Measurements from ENCODE around the gene CPAMD8.

The CPAMD8 gene

GRCh38 chr19:16867211-16867610, 159.4 kb downstream of the CPAMD8 start:
- H3K4me3 ChIP-seq (ENCODE audit: insufficient read depth in 1 of 2, low read depth in 1 of 2, low read length in 2 of 2) = no peak overlapping the region
- no peak overlapping the region for H4K8ac ChIP-seq (ENCODE audit: low read length)
- H3K27me3 ChIP-seq (ENCODE audit: control insufficient read depth in 1 of 2, insufficient read depth in 1 of 2, low read length in 2 of 2) = no peaks in the 10 kb centered on the region
- H3K79me1 ChIP-seq (replicated peaks; ENCODE audit: low read length, poor library complexity, severe bottlenecking) = peaks cover 48% of the 10 kb centered on the region
- H3K23ac ChIP-seq (ENCODE audit: low read length in 2 of 2) = no peak overlapping the region
- H2BK5ac ChIP-seq (ENCODE audit: low read depth, low read length, poor library complexity, severe bottlenecking) = no peak overlapping the region
- no peak overlapping the region for H3K14ac ChIP-seq (ENCODE audit: low read length in 2 of 2)
- H3K9me3 ChIP-seq (ENCODE audit: control insufficient read depth, low read length) = no peaks in the 10 kb centered on the region
- no peak overlapping the region for H3K9ac ChIP-seq (ENCODE audit: low read length)
- no peak overlapping the region for H2BK15ac ChIP-seq (ENCODE audit: low read depth, poor library complexity, severe bottlenecking)
- H3K4ac ChIP-seq (ENCODE audit: low read depth in 1 of 2, low read length in 2 of 2) = no peak overlapping the region
- no peak overlapping the region for H3K4me2 ChIP-seq (ENCODE audit: low read length, poor library complexity, severe bottlenecking)
- no peak overlapping the region for H4K91ac ChIP-seq (ENCODE audit: low read length)
- no peak for DNase-seq
- WGBS = 90% methylated on average over 10 of the region's 10 CpGs
- H3K18ac ChIP-seq (ENCODE audit: low read depth in 1 of 2, low read length in 2 of 2) = no peak overlapping the region
- peaks cover 6% of the 10 kb centered on the region for H3K4me1 ChIP-seq (ENCODE audit: control insufficient read depth, insufficient read depth, low read depth, low read length)
- H3K27ac ChIP-seq (ENCODE audit: low read length, poor library complexity, severe bottlenecking) = no peak overlapping the region
- H2BK12ac ChIP-seq (ENCODE audit: low read length in 2 of 2) = no peak overlapping the region
- H2AK5ac ChIP-seq (ENCODE audit: low read length, severe bottlenecking) = no peak overlapping the region
- H2AFZ ChIP-seq (ENCODE audit: low read depth, low read length) = no peak overlapping the region
- peaks cover 82 to 95% of the 10 kb centered on the region in 2 experiments for H3K36me3 ChIP-seq (ENCODE audit: control insufficient read depth in 1 of 2, insufficient read depth in 2 of 2, low read depth in 1 of 2, low read length in 2 of 2)
- H2BK120ac ChIP-seq (ENCODE audit: low read depth, low read length) = no peak overlapping the region

- H3K9me3 ChIP-seq (ENCODE audit: control insufficient read depth, low read length) = no peaks in the 10 kb centered on the region
- H3K27ac ChIP-seq (ENCODE audit: low read length, poor library complexity, severe bottlenecking) = no peak overlapping the region
- peaks cover 38% of the 10 kb centered on the region for H3K79me1 ChIP-seq (replicated peaks; ENCODE audit: low read length, poor library complexity, severe bottlenecking)
- H3K27me3 ChIP-seq (ENCODE audit: control insufficient read depth in 1 of 2, insufficient read depth in 1 of 2, low read length in 2 of 2) = no peaks in the 10 kb centered on the region
- H3K36me3 ChIP-seq (ENCODE audit: control insufficient read depth in 1 of 2, insufficient read depth in 2 of 2, low read depth in 1 of 2, low read length in 2 of 2) = peaks cover 77 to 80% of the 10 kb centered on the region in 2 experiments
- H3K23ac ChIP-seq (ENCODE audit: low read length in 2 of 2) = no peak overlapping the region
- H3K4ac ChIP-seq (ENCODE audit: low read depth in 1 of 2, low read length in 2 of 2) = no peak overlapping the region
- DNase-seq = no peak
- H3K4me3 ChIP-seq (ENCODE audit: insufficient read depth in 1 of 2, low read depth in 1 of 2, low read length in 2 of 2) = no peak overlapping the region
- H2AFZ ChIP-seq (ENCODE audit: low read depth, low read length) = no peak overlapping the region
- H3K4me2 ChIP-seq (ENCODE audit: low read length, poor library complexity, severe bottlenecking) = no peak overlapping the region
- H4K91ac ChIP-seq (ENCODE audit: low read length) = no peak overlapping the region
- no peak overlapping the region for H3K18ac ChIP-seq (ENCODE audit: low read depth in 1 of 2, low read length in 2 of 2)
- no peak overlapping the region for H2BK120ac ChIP-seq (ENCODE audit: low read depth, low read length)
- H2BK12ac ChIP-seq (ENCODE audit: low read length in 2 of 2) = no peak overlapping the region
- no peak overlapping the region for H3K9ac ChIP-seq (ENCODE audit: low read length)
- H2BK15ac ChIP-seq (ENCODE audit: low read depth, poor library complexity, severe bottlenecking) = no peak overlapping the region
- peak overlapping the region; percentile 61 for H4K8ac ChIP-seq (ENCODE audit: low read length)
- 98% methylated on average over 8 of the region's 10 CpGs for WGBS
- peaks cover 6% of the 10 kb centered on the region for H3K4me1 ChIP-seq (ENCODE audit: control insufficient read depth, insufficient read depth, low read depth, low read length)
- H3K14ac ChIP-seq (ENCODE audit: low read length in 2 of 2) = no peak overlapping the region
- H2BK5ac ChIP-seq (ENCODE audit: low read depth, low read length, poor library complexity, severe bottlenecking) = no peak overlapping the region
- H2AK5ac ChIP-seq (ENCODE audit: low read length, severe bottlenecking) = no peak overlapping the region
Measured at GRCh38 chr19:16862826-16863415, 163.7 kb downstream of the CPAMD8 start.

GRCh38 chr19:16861834-16862233, 164.8 kb downstream of the CPAMD8 start:
- Histone ChIP-seq H3K18ac (ENCODE audit: low read depth in 1 of 2, low read length in 2 of 2) (no peak overlapping the region), H3K27me3 (ENCODE audit: control insufficient read depth in 1 of 2, insufficient read depth in 1 of 2, low read length in 2 of 2) (no peaks in the 10 kb centered on the region), H3K79me1 (replicated peaks; ENCODE audit: low read length, poor library complexity, severe bottlenecking) (peaks cover 33% of the 10 kb centered on the region), H2BK12ac (ENCODE audit: low read length in 2 of 2) (no peak overlapping the region), H2AFZ (ENCODE audit: low read depth, low read length) (no peak overlapping the region), H2BK5ac (ENCODE audit: low read depth, low read length, poor library complexity, severe bottlenecking) (no peak overlapping the region), H3K9me3 (ENCODE audit: control insufficient read depth, low read length) (no peaks in the 10 kb centered on the region), H3K4ac (ENCODE audit: low read depth in 1 of 2, low read length in 2 of 2) (no peak overlapping the region), H4K91ac (ENCODE audit: low read length) (no peak overlapping the region), H3K23ac (ENCODE audit: low read length in 2 of 2) (no peak overlapping the region), H3K4me3 (ENCODE audit: insufficient read depth in 1 of 2, low read depth in 1 of 2, low read length in 2 of 2) (no peak overlapping the region), H3K14ac (ENCODE audit: low read length in 2 of 2) (no peak overlapping the region), H3K27ac (ENCODE audit: low read length, poor library complexity, severe bottlenecking) (no peak overlapping the region), H2BK15ac (ENCODE audit: low read depth, poor library complexity, severe bottlenecking) (no peak overlapping the region), H3K4me1 (ENCODE audit: control insufficient read depth, insufficient read depth, low read depth, low read length) (no peaks in the 10 kb centered on the region), H3K4me2 (ENCODE audit: low read length, poor library complexity, severe bottlenecking) (no peak overlapping the region), H2BK120ac (ENCODE audit: low read depth, low read length) (no peak overlapping the region), H4K8ac (ENCODE audit: low read length) (no peak overlapping the region), H3K9ac (ENCODE audit: low read length) (no peak overlapping the region), H2AK5ac (ENCODE audit: low read length, severe bottlenecking) (no peak overlapping the region), H3K36me3 (ENCODE audit: control insufficient read depth in 1 of 2, insufficient read depth in 2 of 2, low read depth in 1 of 2, low read length in 2 of 2) (peaks cover 71 to 76% of the 10 kb centered on the region in 2 experiments)
- no peak for DNase-seq
- 93% methylated on average over 5 of the region's 5 CpGs for WGBS

GRCh38 chr19:16861011-16861410, 165.6 kb downstream of the CPAMD8 start:
- no peak for DNase-seq
- no peak overlapping the region for H2BK5ac ChIP-seq (ENCODE audit: low read depth, low read length, poor library complexity, severe bottlenecking)
- H2AFZ ChIP-seq (ENCODE audit: low read depth, low read length) = no peak overlapping the region
- no peak overlapping the region for H3K9ac ChIP-seq (ENCODE audit: low read length)
- peaks cover 69 to 73% of the 10 kb centered on the region in 2 experiments for H3K36me3 ChIP-seq (ENCODE audit: control insufficient read depth in 1 of 2, insufficient read depth in 2 of 2, low read depth in 1 of 2, low read length in 2 of 2)
- no peak overlapping the region for H2AK5ac ChIP-seq (ENCODE audit: low read length, severe bottlenecking)
- H3K4ac ChIP-seq (ENCODE audit: low read depth in 1 of 2, low read length in 2 of 2) = no peak overlapping the region
- no peak overlapping the region for H2BK12ac ChIP-seq (ENCODE audit: low read length in 2 of 2)
- peaks cover 31% of the 10 kb centered on the region for H3K79me1 ChIP-seq (replicated peaks; ENCODE audit: low read length, poor library complexity, severe bottlenecking)
- no peaks in the 10 kb centered on the region for H3K4me1 ChIP-seq (ENCODE audit: control insufficient read depth, insufficient read depth, low read depth, low read length)
- no peak overlapping the region for H3K4me3 ChIP-seq (ENCODE audit: insufficient read depth in 1 of 2, low read depth in 1 of 2, low read length in 2 of 2)
- H4K91ac ChIP-seq (ENCODE audit: low read length) = no peak overlapping the region
- H3K23ac ChIP-seq (ENCODE audit: low read length in 2 of 2) = no peak overlapping the region
- WGBS = 87% methylated on average over 3 of the region's 3 CpGs
- H3K14ac ChIP-seq (ENCODE audit: low read length in 2 of 2) = no peak overlapping the region
- H3K4me2 ChIP-seq (ENCODE audit: low read length, poor library complexity, severe bottlenecking) = no peak overlapping the region
- no peak overlapping the region for H4K8ac ChIP-seq (ENCODE audit: low read length)
- no peaks in the 10 kb centered on the region for H3K9me3 ChIP-seq (ENCODE audit: control insufficient read depth, low read length)
- H3K18ac ChIP-seq (ENCODE audit: low read depth in 1 of 2, low read length in 2 of 2) = no peak overlapping the region
- no peak overlapping the region for H2BK15ac ChIP-seq (ENCODE audit: low read depth, poor library complexity, severe bottlenecking)
- H3K27ac ChIP-seq (ENCODE audit: low read length, poor library complexity, severe bottlenecking) = no peak overlapping the region
- H3K27me3 ChIP-seq (ENCODE audit: control insufficient read depth in 1 of 2, insufficient read depth in 1 of 2, low read length in 2 of 2) = no peaks in the 10 kb centered on the region
- H2BK120ac ChIP-seq (ENCODE audit: low read depth, low read length) = no peak overlapping the region

Data from mesenchymal stem cell (in vitro differentiated cells and primary cell).